GM21825 (cell line): ENCODE results near the gene MYMK.

ENCODE experiments used
- ATAC-seq: cut with Tn5 transposase; IDR thresholded peaks from one replicate; pipeline ENCODE4 v1.9.1; 2021; ENCODE audit warnings: mild to moderate bottlenecking, moderate library complexity; ENCODE audit not compliant: unreplicated experiment

MYMK gene

DNA sequence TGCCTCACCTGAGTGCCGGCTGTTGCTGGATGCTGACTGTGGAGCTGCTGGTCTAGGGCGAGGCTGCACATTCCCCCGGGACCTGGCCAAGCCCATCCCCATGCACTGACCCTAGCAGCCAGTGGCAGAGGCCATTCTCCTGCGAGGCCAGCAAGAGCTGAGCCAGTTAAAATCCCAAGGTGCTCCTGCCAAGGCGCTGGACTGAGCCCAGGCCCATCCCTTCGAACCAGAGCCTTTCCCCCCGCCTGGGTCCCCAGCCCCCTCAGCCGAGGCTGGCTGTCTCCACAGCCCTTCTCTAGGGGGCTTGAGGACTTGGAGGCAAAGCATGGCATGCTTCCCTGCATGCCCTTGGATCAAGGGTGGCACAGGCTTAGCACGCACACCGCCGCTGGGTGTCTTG, 11.3 kb upstream of the MYMK start:
- ATAC-seq = no peak

DNA sequence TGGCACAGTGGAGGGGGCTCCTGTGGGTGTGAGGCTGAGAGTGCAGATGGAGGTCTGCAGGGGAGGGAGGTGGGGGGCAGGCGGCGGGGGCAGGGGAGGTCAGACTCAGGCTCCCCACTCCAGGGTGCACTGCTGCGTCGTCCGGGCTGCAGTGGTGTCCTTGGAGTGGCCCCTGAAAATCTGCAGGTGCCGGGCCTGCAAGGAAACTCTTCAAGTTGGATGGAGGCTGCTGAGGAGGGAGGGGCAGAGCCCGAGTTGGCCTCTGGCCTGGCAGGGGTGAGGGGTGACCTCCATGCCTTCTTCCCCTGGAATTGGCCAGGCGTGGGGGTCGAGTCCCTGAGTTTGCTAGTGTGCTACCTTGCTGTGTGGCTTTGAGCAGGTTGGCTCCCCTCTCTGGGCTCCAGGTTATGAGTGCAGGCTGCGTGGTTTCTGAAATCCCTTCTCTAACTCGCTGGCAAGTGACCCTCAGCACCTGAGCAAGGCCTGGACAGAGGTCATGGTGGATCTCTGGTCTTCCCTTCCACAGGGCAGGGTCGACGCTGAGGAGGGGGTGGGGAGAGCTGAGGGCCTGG, 10.6 kb upstream of the MYMK start:
- ATAC-seq = no peak

DNA sequence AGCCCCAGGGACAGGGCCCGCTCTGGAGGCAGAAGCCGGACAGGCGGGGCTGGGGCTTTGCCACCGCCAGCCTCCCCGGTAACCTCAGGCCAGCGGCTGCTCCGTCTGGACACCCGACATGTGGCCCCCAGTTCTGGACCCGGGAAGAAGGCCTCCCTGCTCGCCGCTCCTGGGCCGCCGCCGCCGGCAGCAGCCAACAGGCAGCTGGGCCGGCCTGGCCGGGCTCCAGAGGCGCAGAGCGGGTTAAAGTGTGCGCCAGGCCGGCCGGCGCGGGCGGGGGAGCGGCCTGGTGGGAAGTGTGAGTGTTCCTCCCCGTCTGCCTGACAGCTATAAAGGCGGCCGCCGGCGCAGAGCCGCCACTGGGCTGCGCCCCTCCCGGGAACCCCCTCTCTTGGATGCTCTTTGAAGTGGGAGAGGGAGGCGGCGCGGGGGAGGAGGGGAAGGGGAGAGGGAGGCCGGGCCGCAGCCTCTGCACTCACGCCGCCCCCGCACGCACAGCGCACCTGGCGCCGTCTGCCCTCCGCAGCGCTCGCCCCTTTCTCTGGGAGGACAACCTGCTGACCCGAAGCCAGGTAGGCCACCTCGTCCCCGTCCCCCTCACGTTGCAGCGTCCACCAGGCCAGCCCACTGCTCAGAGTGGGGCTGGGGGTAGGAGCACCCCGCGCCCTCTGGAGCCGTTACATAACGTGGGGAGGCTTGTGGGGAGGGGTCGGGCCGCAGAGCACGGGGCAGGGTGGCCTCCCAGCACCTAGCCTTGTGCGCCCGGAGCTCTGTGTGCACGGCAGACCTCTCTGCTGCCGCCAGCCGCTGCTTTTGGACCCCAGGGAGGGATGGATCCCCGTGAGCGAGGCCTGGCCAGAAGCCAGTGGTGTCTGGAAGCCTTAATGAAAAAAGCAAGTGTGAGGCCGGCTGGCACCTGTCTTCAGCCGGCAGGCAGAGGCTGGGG, 9.9 kb upstream of the MYMK start, which contains the start of gene ADAMTSL2:
Gene ADAMTSL2, plus strand, starts transcription at position 359 of the 946 bp plus-strand sequence. CDS start 2,009 bp downstream, outside the sequence.
- ATAC-seq = no peak

DNA sequence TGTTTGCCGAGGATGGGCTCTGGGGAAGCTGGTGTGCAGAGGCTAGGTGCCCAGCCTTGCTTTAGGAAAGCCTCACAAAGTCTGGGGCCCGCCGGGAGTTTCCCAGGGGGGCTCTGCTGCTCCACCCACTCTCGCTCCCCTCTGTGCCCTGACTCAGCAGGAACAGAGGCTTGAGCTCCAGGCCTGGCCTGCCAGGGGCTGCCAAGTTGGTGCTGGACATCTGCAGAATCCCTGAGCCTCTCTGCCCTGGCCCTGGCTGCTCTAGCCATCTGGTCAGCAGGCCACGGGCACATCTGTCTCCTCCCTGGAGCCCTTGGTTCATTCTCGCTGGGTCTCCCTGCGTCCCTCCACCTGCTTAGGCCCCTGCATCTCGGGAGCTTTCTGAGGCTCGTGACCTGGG, 9.1 kb upstream of the MYMK start:
- ATAC-seq = no peak

DNA sequence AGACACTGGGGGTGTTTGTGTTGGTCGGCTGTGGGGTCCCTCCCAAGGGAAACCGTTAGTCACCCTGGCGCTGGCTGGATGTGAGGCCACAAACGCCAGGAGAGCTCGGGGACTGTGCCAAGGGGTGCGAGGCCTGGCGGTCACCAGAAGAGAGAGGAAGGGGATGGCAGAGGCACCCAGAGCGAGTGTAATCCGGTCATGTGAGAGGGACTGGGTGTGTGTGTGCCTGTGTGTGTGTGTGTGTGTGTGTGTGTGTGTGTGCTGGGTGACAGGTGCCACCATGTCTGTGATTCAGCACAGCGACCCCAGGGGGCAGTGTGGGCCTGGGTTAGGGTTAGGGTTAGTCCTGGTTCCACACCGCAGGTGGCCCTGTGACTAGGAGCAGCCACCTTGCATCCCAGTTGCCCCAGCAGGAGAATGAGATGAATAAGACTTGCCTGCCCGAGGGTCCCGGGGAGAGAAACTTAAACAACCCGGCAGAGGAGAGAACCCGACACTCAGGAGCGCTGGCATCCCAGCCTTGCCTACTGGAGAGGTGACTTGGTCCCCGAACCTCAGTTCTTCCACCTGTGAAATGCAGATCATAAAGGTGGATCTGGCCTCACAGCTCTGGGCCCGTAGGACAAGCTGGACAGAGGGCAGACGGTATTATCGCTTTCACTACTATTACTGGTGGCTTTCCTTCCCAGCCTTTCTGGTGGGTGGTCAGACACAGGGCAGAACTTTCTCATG, 8.3 kb upstream of the MYMK start:
- no peak for ATAC-seq

DNA sequence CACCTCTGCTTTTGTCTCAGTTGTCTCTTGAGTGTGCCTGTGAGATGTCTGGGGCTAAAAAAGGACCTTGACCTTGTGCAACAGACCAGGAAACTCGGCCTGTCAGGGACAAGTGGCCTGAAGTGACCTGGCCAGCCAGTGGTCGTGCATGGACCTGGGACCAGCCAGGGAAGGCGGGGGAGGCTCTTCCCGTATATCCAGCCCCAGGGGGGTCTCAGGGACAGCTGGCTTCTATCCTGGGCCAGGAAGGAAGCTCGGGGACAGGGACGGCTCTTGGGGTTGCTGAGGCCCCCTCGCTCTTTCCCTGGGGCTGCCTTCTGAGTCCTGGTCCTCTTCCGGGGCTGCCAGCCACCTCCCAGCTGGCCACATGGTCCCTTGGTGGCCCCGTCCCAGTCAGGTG, 6.5 kb upstream of the MYMK start:
- ATAC-seq = no peak

DNA sequence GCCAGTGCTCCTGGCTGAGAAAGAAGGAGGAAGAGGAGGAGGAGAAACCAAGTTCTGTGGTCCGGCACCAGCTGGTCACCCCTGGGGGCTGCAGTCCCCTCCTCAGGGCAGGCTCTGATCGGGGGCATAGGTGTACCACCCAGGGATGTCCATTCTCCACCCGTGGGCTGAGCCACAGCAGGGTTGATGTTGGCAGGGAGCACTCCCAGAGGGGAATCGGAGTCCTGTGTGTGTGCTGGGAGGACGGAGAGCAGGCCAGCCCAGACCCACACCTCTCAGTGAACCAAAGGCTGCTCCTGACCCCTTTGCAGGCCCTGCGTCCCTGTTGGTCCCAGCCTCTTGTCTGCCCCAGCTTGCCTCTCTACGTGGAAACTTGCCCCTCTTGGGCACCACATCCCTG, 5.1 kb upstream of the MYMK start:
- no peak for ATAC-seq

DNA sequence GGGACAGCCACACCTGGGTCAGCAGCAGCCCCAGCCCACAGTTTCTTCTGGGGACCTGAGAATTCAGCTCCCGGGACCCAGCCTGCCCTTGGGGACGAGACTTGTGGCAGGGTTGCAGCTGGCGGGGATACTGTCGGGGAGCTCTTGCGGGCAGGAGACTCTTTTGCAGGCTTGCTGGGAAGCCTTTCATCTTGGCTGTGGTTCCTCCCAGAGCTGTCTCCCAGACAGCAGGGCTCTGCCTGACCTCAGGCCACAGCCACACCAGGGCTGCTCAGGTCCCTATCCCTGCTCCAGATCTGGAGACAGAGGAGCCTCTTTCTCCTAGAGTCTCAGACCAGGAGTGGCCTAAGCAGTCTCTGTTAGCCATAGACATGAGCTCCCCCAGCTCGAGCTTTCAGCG, 4.7 kb upstream of the MYMK start:
- no peak for ATAC-seq

DNA sequence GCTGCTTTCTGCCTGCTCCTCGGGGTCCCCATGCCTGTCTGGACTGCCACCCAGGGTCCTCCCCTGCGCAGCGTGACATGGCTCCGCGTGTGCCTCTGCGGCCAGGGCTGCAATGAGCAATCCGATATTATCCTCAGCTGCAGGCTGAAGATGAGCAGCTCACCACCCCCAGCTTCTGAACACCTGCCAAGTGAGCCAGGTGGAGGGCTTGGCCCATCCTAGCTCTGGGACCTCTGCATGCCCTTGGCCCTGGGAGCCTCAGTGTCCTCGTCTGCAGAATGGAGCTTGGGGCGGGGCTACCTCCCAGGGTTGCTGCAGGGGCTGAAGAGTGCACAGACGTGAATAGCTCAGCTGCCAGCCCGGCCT, 4.1 kb upstream of the MYMK start:
- no peak for ATAC-seq

DNA sequence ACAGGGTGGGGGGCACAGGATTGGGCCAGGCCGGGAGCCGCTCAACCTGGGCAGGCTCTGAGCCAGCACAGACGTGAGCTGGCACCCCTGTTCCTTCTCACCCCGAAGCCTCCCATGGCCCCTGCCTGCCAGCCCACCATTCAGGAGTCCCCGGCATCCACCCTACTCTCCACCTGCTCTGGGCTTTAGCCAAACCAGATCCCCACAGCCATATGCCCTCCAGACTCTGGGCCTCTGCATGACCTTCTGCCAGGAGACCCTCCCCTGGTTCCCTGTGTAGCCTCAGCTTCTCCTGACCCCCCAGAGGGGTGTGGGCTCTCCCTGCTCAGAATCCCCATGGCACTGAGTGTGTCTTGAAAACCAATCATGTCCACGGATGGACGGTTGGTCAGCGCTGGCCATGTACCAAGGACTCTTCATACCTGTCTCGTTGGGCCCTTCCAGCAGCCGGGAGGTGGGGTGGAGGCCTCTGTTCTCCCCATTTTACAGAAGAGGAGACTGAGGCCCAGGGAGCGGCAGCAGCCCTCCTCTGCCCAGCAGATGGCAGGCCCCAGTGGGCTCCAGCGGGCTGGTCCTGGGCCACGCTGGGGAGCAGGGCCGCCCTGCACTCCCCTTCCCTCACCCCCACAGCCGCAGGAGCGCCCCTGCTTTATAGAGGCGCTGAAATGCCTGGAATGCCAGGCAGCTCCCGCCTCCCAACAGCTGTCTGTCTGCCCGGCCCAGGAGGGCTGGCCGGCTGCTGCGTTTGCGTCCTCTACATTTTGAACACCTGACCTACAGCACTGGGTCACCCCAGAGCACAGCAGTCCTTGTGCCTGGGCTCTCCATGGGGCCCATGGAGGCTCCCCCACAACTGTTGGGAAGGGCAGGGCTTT, 3.5 kb upstream of the MYMK start:
- no peak for ATAC-seq

DNA sequence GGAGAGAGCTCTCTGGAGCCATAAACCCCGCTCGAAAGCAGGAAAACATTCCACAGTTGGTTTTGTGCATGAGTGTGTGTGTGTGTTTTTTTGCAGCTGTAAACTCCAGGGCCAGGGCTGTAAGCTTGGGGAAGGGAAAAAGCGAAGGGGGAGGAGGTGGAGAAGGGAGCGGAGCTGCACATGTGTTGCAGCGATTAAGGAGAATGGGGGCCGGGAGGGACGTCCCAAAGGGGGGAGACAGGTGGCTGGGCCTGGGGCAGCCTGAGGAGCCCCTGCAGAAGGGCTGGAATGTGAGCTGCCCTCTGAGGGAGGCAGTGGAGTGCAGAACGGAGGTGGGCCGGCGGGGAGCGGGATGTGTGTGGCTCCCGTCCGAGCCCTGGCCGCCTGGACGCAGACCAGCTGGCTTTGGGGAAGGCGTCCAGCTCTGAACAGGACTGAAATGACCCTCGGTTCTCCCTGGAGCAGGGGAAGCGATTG, 2.7 kb upstream of the MYMK start:
- ATAC-seq = no peak

DNA sequence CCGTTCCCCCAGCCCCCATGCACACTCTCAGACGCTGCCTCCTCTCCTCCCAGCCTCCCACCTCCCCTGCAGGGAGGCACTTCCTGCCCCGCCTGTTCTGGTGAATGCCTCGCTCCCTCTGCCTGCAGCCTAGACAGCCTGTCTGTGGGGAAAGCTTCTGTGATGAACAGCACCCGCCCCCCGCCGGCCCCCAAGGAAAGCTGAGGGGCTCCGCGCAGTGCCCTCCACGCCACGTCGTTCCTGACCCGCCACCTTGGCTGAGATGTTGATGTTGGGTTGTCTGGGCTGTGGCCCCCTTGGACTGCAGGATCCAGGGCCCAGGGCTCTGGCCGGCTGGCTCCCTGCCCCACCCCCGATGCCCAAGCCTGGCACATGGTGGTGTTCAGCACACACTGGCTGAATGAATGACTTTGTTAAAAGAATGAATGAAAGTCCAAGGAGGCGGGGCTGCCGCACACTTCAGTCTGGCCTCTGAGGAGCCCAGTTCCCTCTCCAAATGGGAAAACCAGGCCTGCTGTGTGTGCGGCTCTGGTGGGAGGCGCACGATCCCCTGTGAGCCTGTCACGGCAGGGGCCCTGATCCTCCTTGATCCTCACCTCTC, 2.1 kb upstream of the MYMK start:
- ATAC-seq = no peak

DNA sequence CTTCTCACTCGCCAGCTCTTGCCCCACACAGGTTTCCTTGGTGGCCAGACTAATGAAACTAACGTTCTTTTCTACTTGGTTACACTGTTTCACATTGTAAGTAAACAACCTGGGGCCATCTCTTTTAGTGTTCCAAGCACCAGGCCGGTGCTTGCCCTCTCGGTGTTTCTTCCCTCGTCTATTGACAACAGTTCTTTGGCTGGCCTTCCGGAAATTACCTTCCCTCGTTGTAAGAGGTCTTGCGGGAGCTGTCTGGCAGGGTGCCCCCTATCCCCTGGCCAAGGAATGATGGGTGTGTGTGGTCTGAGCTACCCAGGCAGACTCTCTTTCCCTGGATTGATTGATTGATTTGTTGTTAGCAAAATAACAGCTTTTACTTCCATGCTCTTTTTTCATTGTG, 918 bp upstream of the MYMK start:
- no peak for ATAC-seq

DNA sequence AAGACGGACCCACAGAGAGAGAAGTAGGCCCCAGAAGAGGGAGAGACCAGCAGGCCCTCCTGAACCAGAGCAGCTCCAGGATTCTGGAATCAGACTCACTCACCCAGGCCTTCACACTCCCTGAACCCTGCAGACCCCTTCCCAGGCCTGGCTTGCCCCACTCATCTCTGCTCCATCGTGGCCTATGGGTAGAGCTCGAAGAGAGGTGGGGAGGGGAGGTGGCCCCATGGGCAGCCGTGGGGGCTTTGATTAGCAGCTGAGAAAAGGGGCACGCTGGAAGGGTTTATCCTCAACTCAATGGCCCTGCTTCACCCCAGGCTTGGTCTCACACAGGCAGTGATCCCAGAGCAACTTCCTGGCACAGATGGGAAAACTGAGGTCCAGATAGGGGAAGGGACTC, 613 bp downstream of the MYMK start:
- no peak for ATAC-seq

DNA sequence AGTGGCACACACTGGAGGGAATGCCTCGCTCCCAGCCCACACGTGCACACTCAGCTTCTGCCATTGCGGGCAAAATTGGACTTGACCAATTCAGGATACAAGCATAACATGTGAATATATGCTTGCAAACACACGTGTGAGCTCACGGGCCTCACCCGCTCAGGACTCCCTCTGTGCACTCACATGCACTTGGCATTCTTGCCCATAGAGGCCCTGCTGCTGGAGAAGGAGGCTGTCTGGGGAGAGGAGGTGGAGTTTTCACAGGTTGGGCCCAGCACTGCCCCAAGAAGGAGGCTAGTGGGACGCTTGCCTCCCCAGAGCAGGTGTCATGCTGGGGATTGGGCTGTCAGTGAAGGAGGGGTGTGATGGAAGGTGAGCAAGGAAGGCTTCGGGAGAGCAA, 1.7 kb downstream of the MYMK start:
- no peak for ATAC-seq

DNA sequence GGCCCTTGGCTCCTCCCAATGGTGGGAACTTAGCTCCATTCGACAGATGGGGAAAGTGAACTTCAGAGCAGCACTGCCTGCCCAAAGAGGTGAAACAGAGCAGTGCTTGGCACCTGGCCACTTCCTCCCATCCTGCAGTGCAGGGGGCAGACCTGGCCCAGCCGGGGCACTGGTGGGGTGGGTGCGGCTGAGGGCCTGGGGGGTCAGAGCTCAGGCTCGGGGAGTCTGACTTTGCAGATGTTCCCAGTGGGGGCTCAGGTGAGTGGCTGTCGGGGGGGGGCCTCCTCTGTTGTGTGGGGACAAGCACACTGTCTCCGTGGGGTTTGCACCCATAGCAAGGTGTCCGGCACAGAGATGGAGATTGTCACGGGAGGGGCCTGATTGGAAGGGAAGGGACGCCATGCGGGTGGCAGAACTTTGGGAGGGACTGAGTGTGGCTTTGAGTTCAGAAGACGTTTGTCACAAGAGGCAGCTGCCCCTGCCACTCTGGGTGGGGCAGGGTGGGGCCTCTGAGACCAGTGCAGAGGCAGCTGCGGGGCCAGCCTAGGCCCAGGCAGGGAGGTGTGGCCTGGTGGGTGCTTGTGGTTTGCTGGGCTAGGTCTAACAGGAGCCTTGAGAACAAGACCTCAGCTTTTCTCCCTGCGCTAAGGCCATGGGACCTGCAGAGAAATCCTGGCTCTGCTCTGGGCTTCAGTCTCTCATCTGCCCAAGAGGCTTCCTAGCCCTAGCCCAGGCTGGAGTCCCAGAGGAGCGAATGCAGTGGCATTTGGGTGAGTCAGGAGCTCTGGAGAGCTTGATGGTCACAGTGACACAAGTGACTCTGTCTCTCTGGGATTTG, 2.5 kb downstream of the MYMK start:
- ATAC-seq = no peak

DNA sequence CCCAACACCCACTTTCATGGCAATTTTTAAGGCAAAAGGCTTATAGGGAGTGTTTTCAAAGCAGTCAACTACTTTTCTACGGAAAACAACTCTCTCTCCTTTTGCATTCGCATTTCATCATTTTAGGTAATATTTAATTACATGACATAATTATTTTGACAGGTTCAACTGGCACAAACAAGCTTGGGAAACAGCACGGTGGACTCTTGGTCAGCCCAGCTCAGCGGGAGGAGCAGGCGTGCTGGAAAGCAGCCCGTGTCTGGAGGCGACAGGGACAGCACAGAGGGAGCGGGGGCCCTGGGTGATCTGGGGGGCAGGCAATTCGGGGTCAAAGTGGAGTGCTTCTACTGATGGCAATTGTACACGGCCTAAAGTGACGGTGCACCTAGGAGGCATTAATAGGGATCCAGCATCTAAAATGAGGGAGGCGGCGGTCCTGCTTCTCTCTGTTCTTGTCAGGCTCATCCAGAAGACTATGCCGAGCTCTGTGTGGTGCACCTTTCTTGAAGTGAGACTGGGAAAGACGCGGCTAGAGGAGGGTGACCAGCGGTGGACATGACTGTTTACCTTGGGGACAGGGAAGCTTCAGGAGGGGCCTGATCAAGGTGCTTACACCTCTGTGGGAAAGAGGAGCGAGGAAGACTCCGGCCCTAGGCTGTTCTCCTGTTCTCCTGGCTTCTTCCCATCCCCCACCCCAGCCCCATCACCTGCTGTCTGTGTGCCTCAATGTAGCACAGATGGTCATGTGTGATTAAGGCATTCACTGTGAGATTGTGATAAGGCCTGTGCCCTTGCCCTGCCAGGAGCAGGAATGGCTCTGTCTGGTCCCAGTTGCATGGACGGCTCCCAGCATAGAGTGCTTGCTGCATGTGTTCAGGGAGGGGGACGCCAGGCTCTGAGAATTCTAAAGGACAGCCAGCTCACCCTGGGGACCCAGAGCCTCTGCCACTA, 3.4 kb downstream of the MYMK start:
- ATAC-seq = no peak

DNA sequence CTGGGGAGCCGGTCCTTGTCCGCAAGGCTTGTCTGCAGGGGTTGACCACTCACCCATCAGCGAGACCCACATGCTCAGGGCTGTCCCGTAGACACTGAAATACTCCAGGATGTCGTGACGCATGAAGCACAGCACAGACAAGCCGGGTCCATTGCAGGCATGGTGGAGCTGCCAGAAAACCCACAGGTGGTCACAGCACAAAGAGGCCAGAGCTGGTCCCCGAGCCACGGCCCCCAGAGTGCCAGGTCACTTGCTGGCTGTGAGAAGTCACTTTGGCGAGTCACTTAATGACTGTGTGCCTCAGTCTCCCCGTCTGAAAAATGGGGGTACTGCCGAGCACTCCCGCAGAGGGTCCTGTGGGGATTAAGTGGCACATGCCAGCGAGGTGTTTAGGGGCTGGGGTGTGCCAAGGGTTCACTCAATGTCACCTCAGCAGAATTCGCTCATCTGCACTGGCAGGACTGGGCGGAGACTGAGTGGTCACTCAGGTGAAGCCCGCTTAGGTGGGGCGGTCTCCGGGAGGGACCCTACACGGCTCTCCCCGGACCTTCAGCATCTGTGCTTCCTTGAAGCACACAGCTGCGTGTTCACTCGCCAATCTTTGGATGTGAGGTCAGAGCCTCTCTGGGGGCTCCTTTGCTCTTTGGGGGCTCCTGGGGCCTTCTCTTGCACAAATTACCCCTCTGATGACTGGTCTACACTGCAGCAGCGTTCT, 4.5 kb downstream of the MYMK start:
- no peak for ATAC-seq
